K562 (cell line): ENCODE measurements around the gene DHRS11. TPM values are rescaled to one million over a fixed set of nuclear protein-coding genes. Genes with fewer than 3 reads are reported as not detected.

ENCODE experiments used
- ADNP ChIP-seq: fragments of 200-800 bp; sonication (Bioruptor generic); IDR thresholded peaks from 2 replicates; pipeline ENCODE4 v1.6.1; 2016; ENCODE audit warnings: missing genetic modification characterization, missing compliant biosample characterization
- BHLHE40 ChIP-seq: IDR thresholded peaks from 2 replicates; pipeline ENCODE4 v1.6.1; 2011; ENCODE audit warnings: low read length, improper control_type of control experiment
- CEBPZ ChIP-seq: fragments of 150-350 bp; IDR thresholded peaks from 2 replicates; pipeline ENCODE4 v1.6.1; 2014; ENCODE audit warnings: low read depth, mild to moderate bottlenecking, low read length, borderline replicate concordance
- CTCF ChIP-seq, 3 experiments: IDR thresholded peaks in 2 of 3; conservative IDR thresholded peaks in 1 of 3; 2 replicates each; pipeline ENCODE4 v1.5.1; 2011 to 2012; ENCODE audit warnings: low read length in 3 of 3, mild to moderate bottlenecking in 3 of 3, control low read depth in 2 of 3, improper control_type of control experiment in 1 of 3, inconsistent platforms in 1 of 3, low read depth in 1 of 3, mixed read lengths in 1 of 3, moderate library complexity in 1 of 3; ENCODE audit not compliant: insufficient read depth in 2 of 3
- E4F1 ChIP-seq: fragments of 250-450 bp; sonication (Bioruptor Pico); IDR thresholded peaks from 2 replicates; pipeline ENCODE4 v1.5.0; 2021; ENCODE audit warnings: mild to moderate bottlenecking, borderline replicate concordance
- HCFC1 ChIP-seq: IDR thresholded peaks from 2 replicates; pipeline ENCODE4 v1.6.1; 2012; ENCODE audit warnings: low read depth, low read length, improper control_type of control experiment
- HNRNPH1 ChIP-seq: fragments of 200-400 bp; formaldehyde crosslinking; optimal IDR thresholded peaks from 2 replicates; pipeline ENCODE3; 2017; ENCODE audit warnings: low read depth, mild to moderate bottlenecking, low read length, moderate library complexity
- MEIS2 ChIP-seq: fragments of 450-650 bp; IDR thresholded peaks from 2 replicates; pipeline ENCODE4 v1.6.1; 2014; ENCODE audit warnings: mild to moderate bottlenecking; ENCODE audit not compliant: partially characterized antibody
- NELFE ChIP-seq: IDR thresholded peaks from 2 replicates; pipeline ENCODE4 v1.6.1; 2011; ENCODE audit warnings: mild to moderate bottlenecking; ENCODE audit not compliant: insufficient read depth, insufficient read length
- SIRT6 ChIP-seq: IDR thresholded peaks from one replicate; pipeline ENCODE4 v1.6.1; 2012; ENCODE audit warnings: low read depth, mild to moderate bottlenecking, control low read depth, inconsistent platforms, low read length, moderate library complexity
- SMARCB1 ChIP-seq: IDR thresholded peaks from 2 replicates; pipeline ENCODE4 v1.6.1; 2011; ENCODE audit warnings: improper control_type of control experiment, low read depth; ENCODE audit not compliant: insufficient read length
- SRSF9 ChIP-seq: fragments of 200-400 bp; formaldehyde crosslinking; IDR thresholded peaks from 2 replicates; pipeline ENCODE4 v1.6.1; 2017; ENCODE audit warnings: low read depth, low read length, borderline replicate concordance
- STAT6 ChIP-seq: sonication (generic); formaldehyde crosslinking; IDR thresholded peaks from 2 replicates; pipeline ENCODE4 v1.8.1; 2023; ENCODE audit warnings: mild to moderate bottlenecking, missing genetic modification reagents
- YY1 ChIP-seq, 3 experiments: IDR thresholded peaks; 2 replicates each; pipeline ENCODE4 v1.6.1; 2011; ENCODE audit warnings: low read length in 2 of 3, mild to moderate bottlenecking in 2 of 3, moderate library complexity in 2 of 3, borderline replicate concordance in 1 of 3, control low read depth in 1 of 3, low read depth in 1 of 3; ENCODE audit not compliant: insufficient read depth in 3 of 3, insufficient replicate concordance in 2 of 3, control insufficient read depth in 1 of 3, insufficient read length in 1 of 3; ENCODE audit errors: extremely low read depth in 1 of 3
- polyA plus RNA-seq, 8 experiments: library from polyadenylated mRNA; depleted of rRNA in 4 of 8; stranded (reverse) in 5 of 8; unstranded in 3 of 8; fragments of >200 nt; fragmentation: Nextera tagmentation in 2 of 8; fragmentation: Illumina TruSeq in 1 of 8; extraction: Ambion mirVana in 2 of 8; extraction: Trizol in 1 of 8; gene quantifications; 2 replicates each; pipeline versions ENCODE4 v1.2.1 to v1.2.3, GENCODE V29; 2011 to 2014; ENCODE audit warnings: inconsistent platforms in 1 of 8, missing spikeins in 1 of 8
- total RNA-seq, 7 experiments: library from RNA; depleted of rRNA in 6 of 7; stranded (reverse); fragments of >200 nt in 6 of 7; fragmentation: Illumina TruSeq in 2 of 7; extraction: Trizol in 2 of 7; gene quantifications; 2 replicates each; pipeline versions ENCODE4 v1.2.1 to v1.2.3, GENCODE V29; 2011 to 2021; ENCODE audit warnings: low replicate concordance in 1 of 7

DHRS11 gene
- total and polyA plus RNA-seq, 9 of the 15 experiments (the other 6 are each of a cell fraction or from before 2014, with no cell fraction given): 15.2 to 123 (median 59.8) TPM

- TF ChIP-seq CTCF (IDR thresholded peaks at IDR 0.05 in 2 of 3, conservative IDR thresholded peaks at IDR 0.05 in 1 of 3; ENCODE audit: insufficient read depth in 2 of 3, low read depth in 1 of 3, low read length in 3 of 3) (no peak), STAT6 (CRISPR knock-in tag) (no peak), MEIS2 (no peak), CEBPZ (no peak), SRSF9 (no peak), BHLHE40 (peak; percentile 24; the same call in 1 of the 2 replicates), E4F1 (CRISPR knock-in tag) (no peak), ADNP (tag) (no peak), NELFE (no peak), YY1 (IDR thresholded peaks at IDR 0.05; ENCODE audit: borderline replicate concordance in 1 of 3, control insufficient read depth in 1 of 3, extremely low read depth in 1 of 3, insufficient read depth in 3 of 3, insufficient read length in 1 of 3, insufficient replicate concordance in 2 of 3, low read depth in 1 of 3, low read length in 2 of 3) (no peak), HNRNPH1 (no peak), SMARCB1 (no peak), HCFC1 (no peak), SIRT6 (no peak)
These were observed 8.8 kb downstream of the DHRS11 start (continued) for GRCh38 chr17:36600465-36600864.
